ENCODE results near the gene TMED10.

Gene TMED10

DNA sequence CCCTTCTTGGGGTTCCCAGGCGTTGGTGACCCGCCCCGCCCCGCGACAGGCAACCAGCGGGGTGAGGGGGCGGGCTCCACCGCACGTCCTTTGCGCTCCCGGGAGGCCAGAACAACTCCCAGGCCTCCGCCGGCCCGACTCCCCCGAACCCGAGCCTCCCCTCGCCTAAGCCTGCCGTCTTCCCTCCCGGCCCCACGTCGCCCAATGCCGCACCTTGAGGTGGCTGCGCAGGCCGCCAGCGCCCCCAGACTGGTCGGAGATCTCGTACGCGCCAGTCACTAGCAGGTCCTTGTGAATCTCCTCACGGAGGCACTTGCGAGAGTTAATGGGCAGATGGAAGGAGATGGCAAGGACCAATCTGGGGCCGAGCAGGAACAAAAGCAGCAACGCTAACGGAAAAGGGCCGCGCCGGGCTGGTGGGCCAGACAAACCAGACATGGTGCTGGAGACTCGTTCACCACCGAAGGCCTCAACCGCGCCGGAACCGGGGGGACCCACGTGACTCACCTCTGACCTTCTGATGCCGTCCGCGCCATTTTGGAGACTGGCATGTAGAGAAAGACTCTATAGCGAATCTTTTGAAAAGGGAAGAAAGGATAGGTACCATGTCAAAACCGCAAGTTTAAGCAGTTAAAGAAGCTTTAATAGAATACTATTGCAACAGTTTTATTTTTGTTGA lies at the start of gene TMED10:
Gene TMED10 (minus strand): TSS at position 471 of the 679 bp plus-strand sequence. CDS start 33 bp downstream, at position 438.
- DNase-seq = peak; percentile 92

DNA sequence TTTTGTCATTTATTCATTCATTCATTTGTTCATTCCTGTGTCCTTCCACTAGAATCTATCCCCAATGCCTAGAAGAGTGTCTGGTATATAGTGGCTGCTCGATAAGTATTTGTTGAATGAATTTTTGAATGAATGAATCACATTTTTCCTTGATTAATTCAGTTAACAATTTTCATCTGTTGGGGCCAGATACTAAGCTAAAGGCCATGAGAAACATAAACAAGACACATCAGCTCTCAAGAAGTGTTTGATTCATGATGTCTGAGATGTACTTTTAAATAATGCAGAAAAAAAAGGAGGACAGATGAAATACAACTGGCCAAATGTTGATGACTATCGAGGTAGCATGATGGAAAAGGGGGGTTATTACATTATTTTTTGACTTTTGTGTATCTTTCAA lies 48.1 kb upstream of the TMED10 start:
- no peak for DNase-seq

DNA sequence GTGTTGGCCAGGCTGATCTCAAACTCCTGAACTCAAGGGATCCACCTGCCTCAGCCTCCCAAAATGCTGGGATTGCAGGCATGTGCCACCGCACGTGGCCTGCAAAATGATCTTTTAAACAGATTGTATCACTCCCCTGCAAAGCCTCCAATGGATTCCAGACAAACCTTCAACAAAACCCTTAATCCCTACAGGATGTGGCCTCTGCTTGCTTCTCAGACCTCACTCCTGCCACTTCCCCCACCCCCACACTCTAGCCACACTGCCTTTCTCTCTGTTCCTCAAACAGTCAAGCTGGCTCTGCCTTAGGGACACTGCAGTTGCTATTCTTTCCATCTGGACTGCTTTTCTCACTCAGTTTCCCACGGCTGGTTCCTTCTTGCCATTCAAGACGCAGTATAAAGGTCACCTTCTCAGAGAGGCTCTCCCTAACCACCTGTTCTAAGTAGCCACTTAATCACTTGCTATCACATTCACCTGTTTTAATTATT lies 47.3 kb upstream of the TMED10 start:
- peak; percentile 90 for DNase-seq

DNA sequence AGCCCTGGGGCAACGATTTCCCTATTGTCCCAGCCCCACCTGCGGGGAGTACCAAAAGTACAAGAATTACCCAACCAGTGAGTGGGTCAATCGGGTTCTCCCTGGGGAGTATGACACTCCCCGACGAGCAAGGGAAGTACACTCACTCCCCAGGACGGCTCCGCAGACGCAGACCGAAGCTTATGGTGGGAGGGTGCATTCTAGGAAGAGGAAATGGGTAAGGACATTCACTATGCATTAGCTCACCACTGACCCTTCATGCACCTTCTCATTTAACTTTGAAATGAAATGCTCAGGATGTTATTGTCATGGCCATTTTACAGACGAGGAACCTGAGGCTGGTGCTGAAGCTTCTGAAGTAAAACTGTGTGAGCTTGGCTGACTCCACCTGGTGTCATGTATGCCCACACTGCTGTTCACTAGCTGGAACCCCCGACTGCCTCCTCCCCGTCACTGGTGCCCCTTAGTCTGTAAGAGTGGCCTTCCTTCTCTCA lies 45.8 kb upstream of the TMED10 start:
- DNase-seq = no peak

DNA sequence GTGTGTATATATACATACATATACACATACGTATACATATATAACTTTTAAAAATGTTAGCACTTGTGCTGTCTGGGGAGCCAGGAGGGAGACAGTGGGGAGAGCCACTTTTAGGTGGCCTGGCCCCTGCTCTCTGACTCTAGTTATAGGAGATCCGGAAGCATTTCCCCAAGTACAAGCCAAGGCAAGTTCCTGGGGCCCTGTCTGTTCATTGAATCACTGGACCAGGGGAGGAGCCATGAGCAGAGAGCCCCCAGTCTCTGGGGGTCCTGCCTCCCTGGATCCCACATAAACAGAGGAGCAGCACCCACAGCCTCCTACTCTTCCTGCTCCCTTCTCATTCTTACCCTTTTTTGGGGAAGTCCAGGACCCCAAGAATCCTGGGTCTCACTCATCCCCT lies 45.4 kb upstream of the TMED10 start:
- no peak for DNase-seq

DNA sequence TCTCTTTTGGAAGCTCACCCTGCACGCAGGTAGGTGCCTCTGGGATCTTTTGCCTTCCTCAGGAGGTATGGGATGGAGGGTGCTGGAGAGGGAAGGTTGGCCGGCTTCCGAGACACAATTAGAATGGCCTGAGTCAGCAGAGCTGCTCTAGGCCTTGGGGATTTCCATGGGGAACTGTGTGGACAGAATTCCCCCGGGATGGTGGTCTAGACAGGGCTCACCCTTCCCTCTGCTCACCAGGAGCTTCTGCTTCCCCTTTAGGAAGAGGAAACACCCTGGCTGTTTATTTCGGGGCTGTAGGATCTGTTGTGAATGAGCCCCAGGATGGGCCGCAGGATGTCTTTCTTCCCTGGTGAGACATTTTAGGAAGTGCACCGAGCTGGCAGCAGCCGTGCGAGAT lies 43.7 kb upstream of the TMED10 start:
- no peak for DNase-seq

DNA sequence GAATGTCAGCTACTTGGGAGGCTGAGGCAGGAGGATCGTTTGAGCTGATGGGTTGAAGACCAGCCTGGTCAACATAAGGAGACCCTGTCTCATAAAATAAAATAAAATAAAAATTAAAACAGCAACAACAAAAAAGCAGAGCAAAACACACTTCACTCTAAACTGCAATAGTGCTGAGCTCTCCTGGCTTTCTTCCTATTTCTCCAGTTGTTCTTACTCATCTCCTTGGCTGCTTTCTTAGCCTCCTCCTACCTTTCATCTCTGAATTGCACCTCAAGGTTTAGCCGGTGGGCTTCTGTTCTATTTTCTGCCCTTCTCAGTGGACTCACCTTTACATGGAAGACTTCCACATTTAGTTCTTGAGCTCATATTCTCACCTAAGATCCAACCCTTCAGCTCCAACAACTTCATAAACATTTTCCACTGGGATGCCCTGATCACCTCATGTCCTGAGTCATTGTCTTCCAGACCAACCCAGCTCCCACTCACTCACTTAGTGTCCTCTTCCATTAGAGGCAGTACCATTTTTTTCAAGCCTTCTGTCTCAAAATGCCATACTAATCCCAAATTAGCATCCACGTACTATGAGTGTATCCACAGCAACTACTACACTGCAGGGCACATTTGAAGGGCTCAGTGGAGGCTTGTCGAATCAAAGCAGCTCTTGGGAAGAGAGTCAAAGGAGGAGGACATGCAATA lies 41.2 kb upstream of the TMED10 start:
- DNase-seq = no peak

DNA sequence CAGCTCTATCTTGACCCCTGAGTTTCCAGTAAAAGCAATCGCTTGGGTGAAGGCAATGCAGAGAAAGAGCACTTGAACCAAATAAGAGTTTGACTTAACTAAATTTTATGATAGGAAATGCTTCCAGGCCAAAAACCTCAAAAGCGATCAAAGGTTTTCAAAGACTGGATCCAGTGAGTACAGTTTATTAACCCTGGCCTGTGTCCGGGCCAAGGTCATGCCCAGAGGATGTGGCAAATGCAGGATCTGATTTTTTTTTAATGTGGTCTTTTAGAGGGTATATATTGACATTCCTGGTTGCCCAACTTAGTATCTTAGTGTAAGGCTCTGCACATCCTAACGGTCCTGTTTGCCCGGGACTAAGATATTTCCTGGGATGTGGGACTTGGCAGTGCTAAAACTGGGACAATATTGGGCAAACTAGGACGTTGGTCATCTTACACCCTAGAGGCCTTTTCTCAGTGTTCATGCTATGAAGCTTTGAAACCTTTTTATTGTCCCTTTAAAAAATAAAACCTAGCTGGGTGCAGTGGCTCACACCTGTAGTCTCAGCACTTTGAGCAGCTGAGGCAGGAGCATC lies 40.1 kb upstream of the TMED10 start:
- no peak for DNase-seq

DNA sequence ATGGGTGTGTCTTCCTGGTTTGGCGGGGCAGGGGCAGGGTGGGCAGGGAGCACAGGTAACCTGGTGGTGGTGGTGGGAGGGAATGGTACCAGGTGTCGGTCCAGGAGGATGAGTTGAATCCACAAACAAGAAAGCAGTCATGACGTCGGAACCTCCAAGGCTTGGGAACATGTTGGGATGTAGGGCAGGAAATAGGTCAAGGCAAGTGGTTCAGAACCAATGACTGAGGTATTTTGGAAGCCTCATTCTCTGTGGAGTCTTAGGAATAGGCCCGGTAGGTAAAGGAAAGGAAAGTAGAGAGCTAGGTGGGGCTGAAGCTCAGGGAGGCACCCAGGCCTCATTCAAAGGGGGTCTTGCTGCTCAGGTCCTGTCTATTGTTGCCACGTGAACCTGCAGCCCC lies 39.1 kb upstream of the TMED10 start:
- no peak for DNase-seq

DNA sequence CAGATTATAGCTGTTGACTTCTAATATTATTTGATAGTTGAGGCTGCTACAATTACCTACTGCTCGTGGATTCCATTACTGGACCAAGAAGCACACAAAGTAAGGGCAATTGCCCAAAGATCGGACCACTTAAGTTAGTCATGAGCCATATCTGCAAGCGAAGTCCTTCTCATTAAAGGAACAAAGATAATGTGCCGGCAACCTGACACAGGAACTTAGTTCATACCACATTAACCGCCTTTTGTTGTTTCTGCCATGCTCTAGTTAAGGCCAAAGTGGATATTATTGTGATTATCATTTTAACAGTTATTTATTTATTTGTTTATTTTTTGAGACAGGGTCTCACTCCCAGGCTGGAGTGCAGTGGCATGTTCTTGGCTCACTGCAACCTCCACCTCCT lies 38.1 kb upstream of the TMED10 start:
- no peak for DNase-seq

DNA sequence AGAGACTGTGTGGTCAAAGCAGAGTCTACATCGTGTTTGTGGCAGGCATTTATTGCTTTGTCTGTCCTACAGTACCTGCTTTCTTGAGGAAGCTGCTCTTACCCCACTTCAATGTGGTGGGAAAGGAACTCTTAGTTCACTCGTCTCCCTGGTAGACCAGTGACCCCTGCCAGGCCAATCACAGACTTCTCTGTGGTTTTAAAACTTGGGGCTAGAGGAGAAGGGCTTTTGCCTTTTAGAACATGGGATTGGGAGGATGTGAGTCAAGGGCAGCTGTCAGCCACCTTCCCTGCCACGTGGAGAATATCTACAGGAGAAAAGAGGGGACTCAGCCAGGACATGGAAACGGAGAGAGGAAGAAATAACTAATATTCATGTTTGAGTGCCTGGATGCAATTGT lies 36.8 kb upstream of the TMED10 start:
- no peak for DNase-seq

DNA sequence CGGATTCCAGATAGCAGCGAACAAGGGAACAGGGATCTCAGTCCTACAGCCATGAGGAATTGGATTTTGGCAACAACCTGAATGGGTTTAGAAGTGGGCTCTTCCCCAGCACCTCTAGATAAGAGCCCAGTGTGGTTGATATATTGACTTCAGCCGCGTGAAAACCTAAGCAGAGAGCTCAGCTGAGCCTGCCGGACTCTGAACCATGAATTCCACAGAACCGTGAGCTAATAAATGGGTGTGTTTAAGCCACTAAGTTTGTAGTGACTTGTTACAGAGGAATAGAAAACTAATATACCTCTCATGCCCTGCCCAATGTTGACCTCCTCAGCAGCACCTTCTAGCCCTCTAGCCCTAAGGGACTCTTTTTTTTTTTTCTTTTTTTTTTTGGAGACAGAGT lies 32.4 kb upstream of the TMED10 start:
- no peak for DNase-seq

DNA sequence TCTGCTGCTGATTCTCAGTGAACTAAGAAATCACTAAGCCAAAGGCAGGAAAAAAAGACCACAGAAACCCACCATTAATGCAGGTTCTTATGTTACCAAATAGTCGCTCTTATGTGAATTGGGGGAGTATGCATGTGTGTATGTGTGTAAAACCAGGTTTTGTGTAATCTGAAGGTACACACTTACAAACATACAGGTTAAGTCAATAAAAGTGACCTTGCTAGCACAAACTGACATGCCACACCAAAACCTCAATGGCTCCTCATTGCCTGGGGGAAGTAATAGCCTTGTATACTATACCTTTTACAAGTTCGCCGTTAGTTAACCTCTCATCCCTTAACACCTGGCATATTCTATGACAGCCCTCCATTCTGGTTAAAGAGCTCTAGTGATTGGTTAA lies 29.8 kb upstream of the TMED10 start:
- no peak for DNase-seq

DNA sequence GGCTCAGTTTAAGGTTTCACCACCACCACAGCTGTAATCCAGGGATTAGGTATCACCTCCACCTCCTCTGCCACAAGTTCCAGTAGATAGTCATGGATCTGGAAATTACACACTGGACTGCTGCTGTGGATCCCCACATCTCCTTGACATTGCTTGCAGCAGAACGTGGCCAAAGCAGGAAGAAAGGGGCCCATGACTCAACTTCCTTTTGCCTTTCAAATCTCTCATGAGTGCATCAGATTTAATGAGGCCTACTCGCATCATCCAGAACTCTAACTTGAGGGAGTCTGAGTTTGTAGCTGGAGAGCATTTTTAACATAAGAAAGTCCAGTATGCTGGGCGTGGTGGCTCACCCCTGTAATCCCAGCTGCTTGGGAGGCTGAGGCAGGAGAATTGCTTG lies 29.2 kb upstream of the TMED10 start:
- peak; percentile 52 for DNase-seq

DNA sequence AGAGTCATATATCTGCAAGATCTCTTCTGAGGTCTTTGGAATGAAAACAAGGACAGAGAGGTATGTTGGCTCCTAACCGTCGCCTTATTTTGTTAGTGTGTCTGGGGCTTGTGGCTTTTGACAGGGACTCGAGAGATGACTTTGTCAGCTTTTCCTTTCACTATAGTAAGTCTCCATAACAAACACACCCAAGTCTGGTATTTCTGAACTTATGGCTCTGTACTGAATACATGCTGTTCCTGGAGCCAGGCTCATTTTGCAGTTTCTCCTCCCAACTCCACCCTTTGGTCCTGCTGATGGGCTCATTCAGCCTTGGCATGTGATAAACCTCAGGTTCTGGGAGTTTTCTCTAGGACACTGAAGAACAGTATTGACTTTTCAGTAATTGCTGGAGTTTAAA lies 27.7 kb upstream of the TMED10 start:
- no peak for DNase-seq

DNA sequence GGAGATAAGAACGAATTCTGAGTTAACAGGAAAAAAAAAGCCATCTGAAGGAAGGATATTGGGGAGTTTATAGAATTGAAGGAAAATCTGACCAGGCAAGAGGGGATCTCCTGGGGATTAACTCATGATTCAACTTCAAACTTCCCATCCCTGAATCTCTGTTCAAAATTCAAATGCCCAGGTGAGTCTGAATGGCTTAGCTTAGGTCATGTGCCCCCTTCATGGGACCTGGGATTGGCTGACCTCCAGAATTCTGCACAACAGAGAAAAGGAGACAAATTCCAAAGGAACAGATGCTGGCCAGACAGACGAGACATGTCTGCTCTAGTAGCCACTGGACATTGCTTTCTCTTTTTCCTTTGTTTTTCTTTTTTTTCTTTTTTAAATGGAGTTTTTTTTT lies 26.2 kb upstream of the TMED10 start:
- no peak for DNase-seq

DNA sequence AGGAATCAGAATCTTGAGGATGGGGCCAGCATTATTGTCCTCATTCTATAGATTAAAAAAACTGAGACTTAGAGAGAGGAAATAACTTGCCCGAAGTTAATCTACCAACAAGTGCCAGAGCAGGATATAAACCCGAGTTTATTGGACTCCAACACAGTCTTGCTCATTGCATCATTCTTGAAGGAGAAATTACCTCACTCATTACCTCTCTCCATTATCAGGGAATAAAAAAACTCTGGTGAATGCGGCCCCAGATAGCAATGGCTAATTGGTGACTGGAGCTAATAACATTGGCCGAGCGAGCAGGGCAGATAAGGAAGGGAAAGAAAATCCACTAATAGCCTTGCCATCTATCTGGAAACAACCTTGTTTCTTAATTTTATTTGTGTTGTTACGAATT lies 24.7 kb upstream of the TMED10 start:
- no peak for DNase-seq

DNA sequence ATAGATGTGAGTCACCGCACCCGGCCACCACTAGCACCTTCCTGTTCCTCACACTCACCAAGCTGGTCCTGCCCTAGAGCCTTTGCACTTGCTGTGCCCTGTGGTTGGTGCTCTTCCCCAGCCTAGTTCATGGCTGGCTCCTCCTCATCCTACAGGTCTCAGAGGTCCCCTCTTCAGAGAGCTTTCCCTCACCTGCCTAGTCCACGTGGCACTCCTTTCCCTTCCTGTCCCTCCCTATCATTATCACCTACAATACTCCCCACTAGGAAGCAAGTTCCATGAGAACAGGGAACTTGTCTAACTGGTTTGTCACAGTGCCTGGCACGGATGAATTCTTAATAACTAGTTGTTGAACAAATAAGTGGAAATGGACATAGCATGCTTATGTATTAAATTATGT lies 24.0 kb upstream of the TMED10 start:
- DNase-seq = no peak

DNA sequence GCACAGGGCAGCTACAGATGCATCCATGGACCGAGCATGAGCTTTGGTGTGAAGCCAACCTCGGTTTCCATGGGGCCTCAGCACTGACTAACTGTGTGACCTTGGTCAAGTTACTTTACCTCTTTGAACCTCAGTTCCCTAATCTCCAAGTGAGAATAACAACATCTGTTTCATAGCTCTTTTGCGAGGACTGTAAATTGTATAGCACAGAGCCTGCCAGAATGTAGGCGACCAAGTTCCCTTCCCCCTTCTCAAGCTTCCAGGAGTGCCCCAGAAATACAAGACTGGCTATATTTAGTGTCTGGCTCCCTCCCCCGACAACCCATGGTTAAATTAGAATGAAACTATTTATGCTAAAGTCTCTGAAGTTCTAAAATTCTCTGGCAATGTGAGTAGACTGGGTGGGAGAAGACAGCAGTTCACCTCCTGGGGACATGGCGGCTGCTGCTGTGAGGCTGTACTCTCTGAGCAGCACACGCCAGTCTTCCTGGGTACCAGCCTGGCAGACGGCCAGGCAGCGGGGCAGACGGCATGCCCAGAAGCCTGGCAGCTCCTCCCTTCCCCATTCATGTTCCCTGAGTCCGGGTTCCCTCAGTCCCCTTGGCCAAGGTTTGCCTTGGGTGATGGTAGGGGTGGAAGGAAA lies 22.0 kb upstream of the TMED10 start:
- peak; percentile 16 for DNase-seq

DNA sequence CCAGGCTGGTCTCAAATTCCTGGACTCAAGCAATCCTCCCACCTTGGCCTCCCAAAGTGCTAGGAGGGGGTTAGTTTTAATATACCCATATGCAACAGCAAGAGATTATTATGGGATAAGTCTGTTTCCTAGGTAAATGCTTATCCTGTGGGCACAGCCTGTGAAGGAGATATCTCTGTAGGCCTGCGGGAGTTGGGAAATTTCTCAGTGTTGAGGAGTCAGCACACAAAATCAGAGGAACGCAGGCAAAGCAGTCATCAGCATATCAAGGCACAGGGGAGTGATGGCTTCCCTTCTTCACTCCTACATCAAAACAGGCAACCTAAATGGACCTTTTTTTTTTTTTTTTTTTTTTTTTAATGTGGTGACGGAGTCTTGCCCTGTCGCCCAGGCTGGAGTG lies 20.9 kb upstream of the TMED10 start:
- DNase-seq = no peak

DNA sequence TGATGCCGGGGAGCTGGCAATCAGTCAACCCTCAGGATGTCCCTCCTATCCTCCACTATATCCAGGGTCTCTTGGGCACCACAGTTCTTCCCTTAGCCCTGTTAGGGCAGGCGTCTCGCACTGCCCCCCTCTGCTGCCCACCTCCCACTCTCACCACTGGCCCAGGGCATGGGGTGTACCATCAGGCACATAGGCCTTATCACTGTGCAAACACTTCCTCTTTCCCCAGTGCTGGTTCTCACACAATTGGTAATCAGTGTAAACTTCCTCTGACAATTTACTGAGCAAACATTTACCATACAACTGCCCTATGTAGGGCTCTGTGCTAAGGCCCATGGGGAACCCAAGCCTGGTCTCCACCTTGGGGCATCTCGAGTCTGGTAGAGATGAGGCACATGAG lies 20.1 kb upstream of the TMED10 start:
- no peak for DNase-seq

DNA sequence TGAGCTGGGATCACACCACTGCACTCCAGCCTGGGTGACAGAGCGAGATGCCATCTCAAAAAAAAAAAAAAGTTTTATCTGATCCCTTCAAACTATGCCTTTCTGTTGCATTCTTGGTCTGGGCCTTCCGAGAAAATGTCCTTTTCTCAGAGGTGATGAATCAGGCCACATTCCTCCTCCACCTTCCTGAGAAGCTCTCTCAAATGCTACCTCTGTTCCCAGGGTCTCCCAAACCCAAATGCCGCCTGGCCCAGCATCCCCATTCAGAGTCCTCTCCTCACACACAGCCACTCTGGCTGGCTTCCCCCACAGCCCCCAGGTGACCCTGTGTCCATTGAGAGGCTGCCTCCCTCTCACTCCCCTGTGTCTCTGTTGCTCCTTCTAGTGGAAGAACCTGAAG lies 19.7 kb upstream of the TMED10 start:
- no peak for DNase-seq

DNA sequence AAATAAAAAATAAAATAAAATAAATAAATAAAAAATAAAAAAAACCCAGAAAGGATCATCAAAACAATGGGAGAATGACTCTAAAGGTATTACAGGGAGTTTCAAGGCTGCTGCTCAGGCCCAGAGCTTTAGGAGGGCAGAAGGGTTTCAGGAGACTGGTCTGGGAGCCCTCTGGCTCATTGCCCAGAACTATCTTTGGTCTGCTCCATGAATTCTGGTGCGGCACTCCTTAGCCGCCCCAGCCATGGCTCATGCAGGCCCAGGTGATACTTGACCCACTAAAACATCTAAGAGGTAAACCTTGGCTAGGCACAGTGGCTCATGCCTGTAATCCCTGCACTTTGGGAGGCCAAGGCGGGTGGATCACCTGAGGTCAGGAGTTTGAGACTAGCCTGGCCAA lies 14.7 kb upstream of the TMED10 start:
- no peak for DNase-seq

DNA sequence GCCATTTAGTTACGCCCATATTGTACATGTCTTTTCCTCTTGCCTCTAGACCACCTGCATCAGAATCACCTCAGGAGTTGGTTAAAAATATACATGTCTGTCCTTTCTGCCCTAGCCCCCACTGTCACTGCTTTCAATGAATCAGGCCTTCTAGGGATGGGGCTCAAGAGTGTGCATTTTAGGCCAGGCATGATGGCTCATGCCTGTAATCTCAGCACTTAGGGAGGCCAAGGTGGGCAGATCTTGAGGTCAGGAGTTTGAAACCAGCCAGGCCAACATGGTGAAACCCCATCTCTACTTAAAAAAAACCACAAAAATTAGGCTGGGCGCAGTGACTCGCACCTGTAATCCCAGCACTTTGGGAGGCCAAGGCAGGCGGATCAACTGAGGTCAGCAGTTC lies 13.6 kb upstream of the TMED10 start:
- DNase-seq = no peak
